ENCODE data around the gene SPTBN1. TPM values are rescaled to one million over a fixed set of nuclear protein-coding genes. Genes with fewer than 3 reads are reported as not detected.

Gene SPTBN1
- total RNA-seq, 3 donors from 2014 or later (not counting 1 experiment from before 2014, with no cell fraction given): 65.7 to 142 (median 68.3) TPM

DNA sequence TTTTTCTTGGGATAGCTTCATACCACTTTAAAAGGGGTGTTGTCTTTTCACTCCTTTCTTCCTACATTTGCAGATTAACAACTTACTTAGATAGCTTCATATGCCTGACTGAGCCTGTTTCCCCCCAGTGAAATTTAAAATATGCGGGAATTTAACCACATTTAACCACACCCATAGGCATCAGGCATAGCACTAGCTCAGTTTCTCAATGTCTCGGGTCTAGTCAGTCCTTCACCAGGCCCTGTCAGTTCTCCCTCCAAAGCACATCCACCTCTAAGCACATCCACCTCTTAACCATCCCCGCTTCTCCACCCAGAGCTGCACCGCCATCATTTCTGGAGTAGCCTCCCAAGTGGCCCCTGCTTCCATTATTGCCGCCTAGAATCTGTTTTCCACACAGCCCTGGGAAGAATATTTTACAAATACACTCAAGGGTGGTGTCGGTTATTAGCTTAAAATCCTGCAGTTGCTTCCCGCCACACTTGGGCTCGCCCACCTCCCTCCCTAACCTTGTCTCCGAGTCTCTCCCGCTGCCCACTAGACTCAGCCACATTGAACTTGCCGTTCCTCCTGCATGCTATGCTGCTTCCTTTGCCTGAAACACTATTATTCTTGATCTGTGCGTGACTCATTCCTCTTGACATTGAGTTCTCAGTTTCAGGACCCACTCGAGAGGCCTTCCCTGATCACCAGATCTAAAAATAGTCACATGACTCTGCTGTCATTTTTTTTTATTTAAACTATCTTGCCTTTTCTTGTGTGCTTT, 68.3 kb downstream of the SPTBN1 start:
- no peak overlapping the region for H3K4me3 ChIP-seq (ENCODE audit: low read length)
- peaks cover 5 to 10% of the 10 kb centered on the region in 2 donors for H3K27me3 Mint-ChIP-seq (ENCODE audit: low read depth in 2 of 2)
- H3K4me1 ChIP-seq (ENCODE audit: control insufficient read depth, insufficient read depth, low read length): peaks cover 3% of the 10 kb centered on the region
- ATAC-seq: no peak
- H3K27ac Mint-ChIP-seq: no peak overlapping the region
- peaks cover 7% of the 10 kb centered on the region in 2 donors for H3K4me1 Mint-ChIP-seq
- no peaks in the 10 kb centered on the region for H3K36me3 Mint-ChIP-seq
- intact Hi-C loops (cut with micrococcal nuclease): loop anchor here (5.0 kb wide), 1 partner anchor 138 kb away; no protein-coding TSS in a partner anchor
- 81% methylated on average over 13 of the region's 13 CpGs for WGBS (ENCODE audit: insufficient coverage)
- DNase-seq: no peak
- no peaks in the 10 kb centered on the region for H3K9me3 ChIP-seq (ENCODE audit: control insufficient read depth, insufficient read depth, low read length)
- TF ChIP-seq, protein P1, sequence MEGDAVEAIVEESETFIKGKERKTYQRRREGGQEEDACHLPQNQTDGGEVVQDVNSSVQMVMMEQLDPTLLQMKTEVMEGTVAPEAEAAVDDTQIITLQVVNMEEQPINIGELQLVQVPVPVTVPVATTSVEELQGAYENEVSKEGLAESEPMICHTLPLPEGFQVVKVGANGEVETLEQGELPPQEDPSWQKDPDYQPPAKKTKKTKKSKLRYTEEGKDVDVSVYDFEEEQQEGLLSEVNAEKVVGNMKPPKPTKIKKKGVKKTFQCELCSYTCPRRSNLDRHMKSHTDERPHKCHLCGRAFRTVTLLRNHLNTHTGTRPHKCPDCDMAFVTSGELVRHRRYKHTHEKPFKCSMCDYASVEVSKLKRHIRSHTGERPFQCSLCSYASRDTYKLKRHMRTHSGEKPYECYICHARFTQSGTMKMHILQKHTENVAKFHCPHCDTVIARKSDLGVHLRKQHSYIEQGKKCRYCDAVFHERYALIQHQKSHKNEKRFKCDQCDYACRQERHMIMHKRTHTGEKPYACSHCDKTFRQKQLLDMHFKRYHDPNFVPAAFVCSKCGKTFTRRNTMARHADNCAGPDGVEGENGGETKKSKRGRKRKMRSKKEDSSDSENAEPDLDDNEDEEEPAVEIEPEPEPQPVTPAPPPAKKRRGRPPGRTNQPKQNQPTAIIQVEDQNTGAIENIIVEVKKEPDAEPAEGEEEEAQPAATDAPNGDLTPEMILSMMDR (IDR thresholded peaks at IDR 0.05): no peak
- no peak overlapping the region for H3K4me3 Mint-ChIP-seq
- no peaks in the 10 kb centered on the region for H3K27me3 ChIP-seq (ENCODE audit: control insufficient read depth, insufficient read depth, low read length)
- H3K27ac ChIP-seq (ENCODE audit: low read length): no peak overlapping the region
- H3K36me3 ChIP-seq (ENCODE audit: control insufficient read depth, insufficient read depth, low read length): no peaks in the 10 kb centered on the region
- no peaks in the 10 kb centered on the region for H3K9me3 Mint-ChIP-seq

- Histone ChIP-seq H3K27ac (ENCODE audit: low read length) (no peak overlapping the region), H3K4me1 (ENCODE audit: control insufficient read depth, insufficient read depth, low read length) (peaks cover 3% of the 10 kb centered on the region), H3K9me3 (ENCODE audit: control insufficient read depth, insufficient read depth, low read length) (no peaks in the 10 kb centered on the region), H3K36me3 (ENCODE audit: control insufficient read depth, insufficient read depth, low read length) (no peaks in the 10 kb centered on the region), H3K27me3 (ENCODE audit: control insufficient read depth, insufficient read depth, low read length) (no peaks in the 10 kb centered on the region), H3K4me3 (ENCODE audit: low read length) (no peak overlapping the region)
- Mint-ChIP-seq H3K9me3 (no peaks in the 10 kb centered on the region), H3K27me3 (ENCODE audit: low read depth in 2 of 2) (peaks cover 0 to 1% of the 10 kb centered on the region in 2 donors), H3K36me3 (no peaks in the 10 kb centered on the region), H3K27ac (no peak overlapping the region), H3K4me3 (no peak overlapping the region), H3K4me1 (peaks cover 7% of the 10 kb centered on the region in 2 donors)
- ATAC-seq: no peak
- 94% methylated on average over 5 of the region's 9 CpGs for WGBS (ENCODE audit: insufficient coverage)
- no peak for DNase-seq
- TF ChIP-seq, protein P1 (IDR thresholded peaks at IDR 0.05): no peak
- intact Hi-C loops (cut with micrococcal nuclease): no loop called here
These were observed 69.2 kb downstream of the SPTBN1 start for GRCh38 chr2:54525321-54525720.

GRCh38 chr2:54526226-54526879, 70.2 kb downstream of the SPTBN1 start:
- Mint-ChIP-seq H3K36me3 (no peaks in the 10 kb centered on the region), H3K4me1 (peaks cover 7% of the 10 kb centered on the region in 2 donors), H3K9me3 (no peaks in the 10 kb centered on the region), H3K4me3 (no peak overlapping the region), H3K27ac (no peak overlapping the region), H3K27me3 (ENCODE audit: low read depth in 2 of 2) (no peaks in the 10 kb centered on the region)
- Histone ChIP-seq H3K27me3 (ENCODE audit: control insufficient read depth, insufficient read depth, low read length) (no peaks in the 10 kb centered on the region), H3K27ac (ENCODE audit: low read length) (no peak overlapping the region), H3K4me1 (ENCODE audit: control insufficient read depth, insufficient read depth, low read length) (peaks cover 3% of the 10 kb centered on the region), H3K36me3 (ENCODE audit: control insufficient read depth, insufficient read depth, low read length) (no peaks in the 10 kb centered on the region), H3K9me3 (ENCODE audit: control insufficient read depth, insufficient read depth, low read length) (no peaks in the 10 kb centered on the region), H3K4me3 (ENCODE audit: low read length) (no peak overlapping the region)
- ATAC-seq (no peak), DNase-seq (no peak)
- WGBS (ENCODE audit: insufficient coverage): 93% methylated on average over 12 of the region's 12 CpGs
- TF ChIP-seq, protein P1 (IDR thresholded peaks at IDR 0.05): no peak
- intact Hi-C loops (cut with micrococcal nuclease): no loop called here

Measured in natural killer cell (primary cell).